H9 (cell line): Measurements from ENCODE around the gene ZSCAN22. TPM values are rescaled to one million over a fixed set of nuclear protein-coding genes. Genes with fewer than 3 reads are reported as not detected.

Experiments used
- DNase-seq: peaks from one replicate; pipeline ENCODE4 v3.0.0-alpha.2; 2017
- H2AFZ ChIP-seq: one replicate; pipeline ENCODE4 v1.6.1; 2013; ENCODE audit warnings: mild to moderate bottlenecking, low read length, control low read depth, moderate library complexity
- H2AK5ac ChIP-seq: 2 replicates; pipeline ENCODE4 v1.6.1; 2013; ENCODE audit warnings: low read length, control low read depth, mixed read lengths; ENCODE audit not compliant: insufficient read length
- H2BK120ac ChIP-seq: one replicate; pipeline ENCODE4 v1.6.1; 2013; ENCODE audit warnings: low read depth, mild to moderate bottlenecking, low read length, control low read depth, inconsistent platforms; ENCODE audit not compliant: poor library complexity, severe bottlenecking
- H2BK12ac ChIP-seq: 2 replicates; pipeline ENCODE4 v1.6.1; 2013; ENCODE audit warnings: low read length, control low read depth, mixed read lengths, low read depth; ENCODE audit not compliant: insufficient read length
- H2BK15ac ChIP-seq: 2 replicates; pipeline ENCODE4 v1.6.1; 2013; ENCODE audit warnings: low read depth, low read length, control low read depth
- H2BK20ac ChIP-seq: one replicate; pipeline ENCODE4 v1.6.1; 2013; ENCODE audit warnings: low read depth, mild to moderate bottlenecking, low read length, control low read depth, inconsistent platforms; ENCODE audit not compliant: poor library complexity, severe bottlenecking
- H2BK5ac ChIP-seq: 2 replicates; pipeline ENCODE4 v1.6.1; 2013; ENCODE audit warnings: low read length, control low read depth, mixed read lengths; ENCODE audit not compliant: insufficient read length
- H3K14ac ChIP-seq: 2 replicates; pipeline ENCODE4 v1.6.1; 2013; ENCODE audit warnings: low read length, control low read depth; ENCODE audit not compliant: insufficient read depth
- H3K18ac ChIP-seq: 2 replicates; pipeline ENCODE4 v1.6.1; 2013; ENCODE audit warnings: low read depth, mild to moderate bottlenecking, mixed read lengths, low read length, control low read depth; ENCODE audit not compliant: insufficient read length
- H3K23ac ChIP-seq: 2 replicates; pipeline ENCODE4 v1.6.1; 2013; ENCODE audit warnings: low read length, control low read depth, mixed read lengths, low read depth; ENCODE audit not compliant: insufficient read length
- H3K23me2 ChIP-seq: 2 replicates; pipeline ENCODE4 v1.6.1; 2013; ENCODE audit warnings: low read depth, mild to moderate bottlenecking, mixed read lengths, low read length, control low read depth; ENCODE audit not compliant: insufficient read length, poor library complexity, severe bottlenecking
- H3K27ac ChIP-seq: 2 replicates; pipeline ENCODE4 v1.5.1; 2013; ENCODE audit warnings: low read length, control low read depth, mixed read lengths, low read depth; ENCODE audit not compliant: insufficient read length
- H3K27me3 ChIP-seq: 2 replicates; pipeline ENCODE4 v1.6.1; 2013; ENCODE audit warnings: low read length, control low read depth, inconsistent platforms; ENCODE audit not compliant: insufficient read depth
- H3K4ac ChIP-seq: 2 replicates; pipeline ENCODE4 v1.6.1; 2013; ENCODE audit warnings: low read depth, mild to moderate bottlenecking, control low read depth, inconsistent platforms, low read length, moderate library complexity
- H3K4me1 ChIP-seq: 2 replicates; pipeline ENCODE4 v1.6.1; 2013; ENCODE audit warnings: low read length, control low read depth, inconsistent platforms; ENCODE audit not compliant: insufficient read depth
- H3K4me2 ChIP-seq: 2 replicates; pipeline ENCODE4 v1.6.1; 2013; ENCODE audit warnings: low read length, control low read depth, mixed read lengths; ENCODE audit not compliant: insufficient read length, insufficient read depth
- H3K56ac ChIP-seq: 2 replicates; pipeline ENCODE4 v1.6.1; 2013; ENCODE audit warnings: low read depth, mild to moderate bottlenecking, mixed read lengths, low read length, control low read depth; ENCODE audit not compliant: insufficient read length
- H3K79me1 ChIP-seq: 2 replicates; pipeline ENCODE4 v1.6.1; 2013; ENCODE audit warnings: low read depth, mild to moderate bottlenecking, moderate library complexity, low read length, control low read depth, inconsistent platforms; ENCODE audit not compliant: insufficient read depth, poor library complexity, severe bottlenecking
- H3K79me2 ChIP-seq: 2 replicates; pipeline ENCODE4 v1.6.1; 2013; ENCODE audit warnings: low read length, control low read depth, inconsistent platforms; ENCODE audit not compliant: insufficient read depth
- H3K9ac ChIP-seq: 2 replicates; pipeline ENCODE4 v1.6.1; 2013; ENCODE audit warnings: low read length, control low read depth, mixed read lengths; ENCODE audit not compliant: insufficient read length; ENCODE audit errors: extremely low read depth
- H3K9me3 ChIP-seq: one replicate; pipeline ENCODE4 v1.6.1; 2013; ENCODE audit warnings: low read depth, low read length, inconsistent platforms; ENCODE audit not compliant: control insufficient read depth
- H3T11ph ChIP-seq: one replicate; pipeline ENCODE4 v1.6.1; 2013; ENCODE audit warnings: mild to moderate bottlenecking, low read length, control low read depth, inconsistent platforms
- H4K20me1 ChIP-seq: one replicate; pipeline ENCODE4 v1.6.1; 2013; ENCODE audit not compliant: control insufficient read depth, insufficient read length, insufficient read depth
- H4K5ac ChIP-seq: 2 replicates; pipeline ENCODE4 v1.6.1; 2013; ENCODE audit warnings: low read depth, mild to moderate bottlenecking, mixed read lengths, low read length, control low read depth; ENCODE audit not compliant: insufficient read length
- H4K8ac ChIP-seq: replicated peaks from 2 replicates; pipeline ENCODE4 v1.6.1; 2013; ENCODE audit warnings: low read length, control low read depth, mixed read lengths, low read depth; ENCODE audit not compliant: insufficient read length
- H4K91ac ChIP-seq: 2 replicates; pipeline ENCODE4 v1.6.1; 2013; ENCODE audit warnings: low read depth, mild to moderate bottlenecking, moderate library complexity, mixed read lengths, low read length, control low read depth; ENCODE audit not compliant: insufficient read length
- H3K27ac Mint-ChIP-seq, 3 experiments: 2 replicates in 2 of 3; 3 replicates in 1 of 3; pipeline ENCODE4 v1.8.0; 2020 to 2021; ENCODE audit warnings: mixed read lengths in 3 of 3, mild to moderate bottlenecking in 1 of 3, moderate library complexity in 1 of 3
- H3K27me3 Mint-ChIP-seq: 2 replicates; pipeline ENCODE4 v1.8.0; 2021; ENCODE audit warnings: low read depth, mild to moderate bottlenecking, moderate library complexity, mixed read lengths
- H3K36me3 Mint-ChIP-seq, 3 experiments: 2 replicates in 2 of 3; 3 replicates in 1 of 3; pipeline ENCODE4 v1.8.0; 2020 to 2021; ENCODE audit warnings: low read depth in 3 of 3, mixed read lengths in 3 of 3; ENCODE audit not compliant: insufficient read depth in 1 of 3
- H3K4me1 Mint-ChIP-seq, 2 experiments: 2 replicates each; pipeline ENCODE4 v1.8.0; 2020; ENCODE audit warnings: mixed read lengths in 2 of 2
- H3K4me3 Mint-ChIP-seq, 2 experiments: 2 replicates in 1 of 2; 3 replicates in 1 of 2; pipeline ENCODE4 v1.8.0; 2020 to 2021; ENCODE audit warnings: mild to moderate bottlenecking in 2 of 2, mixed read lengths in 2 of 2, moderate library complexity in 1 of 2
- H3K9me3 Mint-ChIP-seq, 2 experiments: 2 replicates in 1 of 2; 3 replicates in 1 of 2; pipeline ENCODE4 v1.8.0; 2020; ENCODE audit warnings: mild to moderate bottlenecking in 2 of 2, mixed read lengths in 2 of 2, moderate library complexity in 1 of 2
- WGBS: extraction: QIAGEN DNeasy Blood & Tissue Kit; methylation state at CpG from one replicate; pipeline ENCODE4 v1.1.7; 2013; ENCODE audit warnings: missing lambda C conversion rate, low lambda C conversion rate, mixed read lengths; ENCODE audit not compliant: insufficient read length; ENCODE audit errors: extremely low coverage; 5-methylcytosine and 5-hydroxymethylcytosine counted together
- total RNA-seq: library from RNA; stranded (reverse); gene quantifications from 2 replicates; pipeline ENCODE4 v1.2.1, GENCODE V29; 2021
- TF ChIP-seq, protein P1 (sequence below): fragments of 200-600 bp; sonication (generic); conservative IDR thresholded peaks from 3 replicates; pipeline ENCODE4 v1.8.0; 2021; ENCODE audit warnings: antibody characterized with exemption, mild to moderate bottlenecking

Gene ZSCAN22
- total RNA-seq, 1 experiment from 2014 or later, result 4.8 TPM

DNA sequence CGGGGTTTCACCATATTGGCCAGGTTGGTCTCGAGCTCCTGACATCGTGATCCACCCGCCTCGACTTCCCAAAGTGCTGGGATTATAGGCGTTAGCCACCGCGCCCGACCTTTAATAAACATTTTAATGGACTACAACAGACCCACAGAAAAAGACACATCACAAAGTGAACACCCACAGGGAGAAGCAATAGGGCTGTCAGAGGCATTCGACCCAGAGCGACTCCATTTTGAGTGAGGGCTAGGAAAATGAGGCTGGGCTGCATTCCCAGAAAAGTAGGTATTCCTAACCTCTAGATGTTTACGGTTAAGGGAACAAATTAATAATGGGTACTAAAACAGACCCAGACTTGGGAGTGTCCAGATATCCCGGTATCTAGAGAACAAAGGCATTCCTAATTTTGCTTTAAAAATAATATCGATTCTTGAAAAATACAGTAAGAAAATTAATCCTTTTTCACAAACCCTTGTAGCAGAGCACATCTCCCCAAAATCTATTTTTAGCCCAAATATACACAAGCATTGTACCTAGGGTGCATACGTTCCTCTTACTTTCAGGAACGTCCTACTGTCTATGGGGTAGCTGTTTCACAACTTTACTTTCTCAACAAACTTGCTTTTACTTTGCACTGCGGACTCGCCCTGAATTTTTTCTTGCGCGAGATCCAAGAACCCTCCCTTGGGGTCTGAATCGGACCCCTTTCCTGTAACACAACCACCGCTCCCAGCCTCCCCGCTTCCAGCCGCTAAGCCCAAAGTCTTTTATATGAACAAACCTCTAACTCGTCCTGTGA, 48.9 kb upstream of the ZSCAN22 start:
- Histone ChIP-seq H2BK12ac (no peak overlapping the region), H3K4me2 (peak overlapping the region; percentile 68), H4K8ac (no peak overlapping the region), H2AFZ (no peak overlapping the region), H3K4me1 (peaks cover 9% of the 10 kb centered on the region; the same call in 1 of the 2 replicates), H3K79me2 (peaks cover 31% of the 10 kb centered on the region), H2BK15ac (no peak overlapping the region), H3K4ac (no peak overlapping the region), H3K23me2 (peaks cover 5% of the 10 kb centered on the region), H2BK5ac (no peak overlapping the region), H4K5ac (no peak overlapping the region), H3K23ac (no peak overlapping the region), H2BK120ac (no peak overlapping the region), H3K14ac (no peak overlapping the region), H2AK5ac (no peak overlapping the region), H3T11ph (no peak overlapping the region), H3K79me1 (peaks cover 12% of the 10 kb centered on the region), H3K27ac (no peak overlapping the region), H2BK20ac (no peak overlapping the region), H4K91ac (no peak overlapping the region), H3K27me3 (no peaks in the 10 kb centered on the region), H4K20me1 (peaks cover 2% of the 10 kb centered on the region), H3K9ac (peak overlapping the region; percentile 81), H3K56ac (no peak overlapping the region), H3K18ac (peak overlapping the region; percentile 1), H3K9me3 (no peaks in the 10 kb centered on the region)
- no CpG with 5 or more reads among the region's 25 CpGs for WGBS
- DNase-seq, result no peak
- H3K27ac Mint-ChIP-seq, result peak overlapping the region; percentile 90 to 98 (median 98); a peak in 6 of 7 replicates
- peak overlapping the region; percentile 93 to 98 for H3K4me3 Mint-ChIP-seq
- TF ChIP-seq, protein P1, sequence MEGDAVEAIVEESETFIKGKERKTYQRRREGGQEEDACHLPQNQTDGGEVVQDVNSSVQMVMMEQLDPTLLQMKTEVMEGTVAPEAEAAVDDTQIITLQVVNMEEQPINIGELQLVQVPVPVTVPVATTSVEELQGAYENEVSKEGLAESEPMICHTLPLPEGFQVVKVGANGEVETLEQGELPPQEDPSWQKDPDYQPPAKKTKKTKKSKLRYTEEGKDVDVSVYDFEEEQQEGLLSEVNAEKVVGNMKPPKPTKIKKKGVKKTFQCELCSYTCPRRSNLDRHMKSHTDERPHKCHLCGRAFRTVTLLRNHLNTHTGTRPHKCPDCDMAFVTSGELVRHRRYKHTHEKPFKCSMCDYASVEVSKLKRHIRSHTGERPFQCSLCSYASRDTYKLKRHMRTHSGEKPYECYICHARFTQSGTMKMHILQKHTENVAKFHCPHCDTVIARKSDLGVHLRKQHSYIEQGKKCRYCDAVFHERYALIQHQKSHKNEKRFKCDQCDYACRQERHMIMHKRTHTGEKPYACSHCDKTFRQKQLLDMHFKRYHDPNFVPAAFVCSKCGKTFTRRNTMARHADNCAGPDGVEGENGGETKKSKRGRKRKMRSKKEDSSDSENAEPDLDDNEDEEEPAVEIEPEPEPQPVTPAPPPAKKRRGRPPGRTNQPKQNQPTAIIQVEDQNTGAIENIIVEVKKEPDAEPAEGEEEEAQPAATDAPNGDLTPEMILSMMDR, result no peak
- H3K36me3 Mint-ChIP-seq, result peaks cover 28 to 40% (median 37%) of the 10 kb centered on the region in 3 experiments; a peak in 6 of 7 replicates
- peaks cover 0 to 3% of the 10 kb centered on the region in 2 experiments; a peak in 1 of 5 replicates for H3K9me3 Mint-ChIP-seq
- H3K4me1 Mint-ChIP-seq, result peaks cover 22 to 26% of the 10 kb centered on the region in 2 experiments
- no peaks in the 10 kb centered on the region for H3K27me3 Mint-ChIP-seq
